ENCODE data around the gene CDC123. TPM values are rescaled to one million over a fixed set of nuclear protein-coding genes. Genes with fewer than 3 reads are reported as not detected.
"Not testable (repeated sequence)": the region's sequence is repeated elsewhere in the genome, so short reads cannot be mapped to it uniquely, and the experiment has no call there.

CDC123 gene
- total RNA-seq, 6 donors from 2014 or later, result 19.9 to 57.5 (median 42.6) TPM

DNA sequence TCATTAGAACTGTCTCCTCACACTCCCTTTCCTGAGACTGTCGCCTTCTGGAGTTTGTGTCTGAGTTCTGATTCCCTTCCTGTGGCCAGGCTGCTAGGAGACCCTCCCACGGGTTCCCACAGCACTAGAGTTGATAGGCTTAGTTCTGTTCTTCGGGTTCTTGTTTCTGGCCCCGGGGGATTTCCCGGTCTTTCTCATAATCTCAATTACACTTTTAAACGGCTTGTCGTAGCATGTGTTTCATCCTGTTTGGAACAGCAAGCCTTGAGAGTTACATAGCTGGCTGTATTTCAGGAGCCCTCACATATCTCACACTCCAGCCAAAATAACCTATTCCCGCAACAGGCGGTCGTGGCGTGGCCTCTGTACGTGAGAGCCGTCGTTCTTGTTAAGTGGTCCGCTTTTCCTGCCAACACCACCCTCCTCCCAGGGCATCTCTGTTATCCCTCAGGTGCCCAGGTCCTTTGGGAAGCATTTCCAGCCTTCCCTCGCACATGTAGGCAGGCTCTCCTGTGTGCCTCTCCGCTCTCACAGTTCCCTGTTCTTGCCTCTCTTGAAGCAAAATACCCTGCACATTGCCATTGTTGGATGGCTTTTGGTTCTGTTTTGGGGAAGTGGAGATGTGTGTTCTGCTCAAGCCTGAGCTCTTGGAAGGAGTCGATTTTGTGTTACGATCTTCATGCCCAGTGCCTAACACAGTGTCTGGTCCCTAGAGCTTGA is 46.0 kb downstream of the CDC123 start:
- 53 to 55% methylated on average over 19 of the region's 19 CpGs for WGBS, 2 donors
- peaks cover 10 to 64% (median 36%) of the 10 kb centered on the region in 4 donors for H3K36me3 ChIP-seq
- no peaks in the 10 kb centered on the region for H3K27me3 ChIP-seq
- H3K27ac ChIP-seq, result peak overlapping the region; percentile 65 to 76 (median 70)
- peaks cover 9 to 25% (median 16%) of the 10 kb centered on the region in 4 donors for H3K4me1 ChIP-seq
- DNase-seq (no peak), ATAC-seq (ENCODE audit: low FRiP score in 2 of 2) (peak in 1 of 2 donors; percentile 68)
- no peaks in the 10 kb centered on the region for H3K9me3 ChIP-seq
- no peak overlapping the region for H3K4me3 ChIP-seq
- TF ChIP-seq POLR2A (IDR thresholded peaks at IDR 0.05) (no peak), EP300 (IDR thresholded peaks at IDR 0.05) (no peak), POLR2AphosphoS5 (IDR thresholded peaks at IDR 0.05) (no peak)
- TF ChIP-seq, protein P1, sequence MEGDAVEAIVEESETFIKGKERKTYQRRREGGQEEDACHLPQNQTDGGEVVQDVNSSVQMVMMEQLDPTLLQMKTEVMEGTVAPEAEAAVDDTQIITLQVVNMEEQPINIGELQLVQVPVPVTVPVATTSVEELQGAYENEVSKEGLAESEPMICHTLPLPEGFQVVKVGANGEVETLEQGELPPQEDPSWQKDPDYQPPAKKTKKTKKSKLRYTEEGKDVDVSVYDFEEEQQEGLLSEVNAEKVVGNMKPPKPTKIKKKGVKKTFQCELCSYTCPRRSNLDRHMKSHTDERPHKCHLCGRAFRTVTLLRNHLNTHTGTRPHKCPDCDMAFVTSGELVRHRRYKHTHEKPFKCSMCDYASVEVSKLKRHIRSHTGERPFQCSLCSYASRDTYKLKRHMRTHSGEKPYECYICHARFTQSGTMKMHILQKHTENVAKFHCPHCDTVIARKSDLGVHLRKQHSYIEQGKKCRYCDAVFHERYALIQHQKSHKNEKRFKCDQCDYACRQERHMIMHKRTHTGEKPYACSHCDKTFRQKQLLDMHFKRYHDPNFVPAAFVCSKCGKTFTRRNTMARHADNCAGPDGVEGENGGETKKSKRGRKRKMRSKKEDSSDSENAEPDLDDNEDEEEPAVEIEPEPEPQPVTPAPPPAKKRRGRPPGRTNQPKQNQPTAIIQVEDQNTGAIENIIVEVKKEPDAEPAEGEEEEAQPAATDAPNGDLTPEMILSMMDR (IDR thresholded peaks at IDR 0.05), result no peak

GRCh38 chr10:12243864-12244620 is 48.1 kb downstream of the CDC123 start:
- DNase-seq (peak; percentile 53 to 59), ATAC-seq (ENCODE audit: low FRiP score in 2 of 2) (peak; percentile 43 to 53)
- H3K27me3 ChIP-seq, result no peaks in the 10 kb centered on the region
- H3K27ac ChIP-seq, result peak overlapping the region; percentile 41 to 80 (median 74)
- H3K4me1 ChIP-seq, result peaks cover 9 to 25% (median 16%) of the 10 kb centered on the region in 4 donors
- WGBS, 2 donors, result 81 to 92% methylated on average over 18 of the region's 18 CpGs
- H3K4me3 ChIP-seq, result no peak overlapping the region
- peaks cover 6 to 60% (median 39%) of the 10 kb centered on the region in 4 donors for H3K36me3 ChIP-seq
- TF ChIP-seq EP300 (IDR thresholded peaks at IDR 0.05) (no peak), POLR2A (IDR thresholded peaks at IDR 0.05) (no peak)
- TF ChIP-seq, protein P1 (IDR thresholded peaks at IDR 0.05), result no peak
- H3K9me3 ChIP-seq, result no peaks in the 10 kb centered on the region

- no peaks in the 10 kb centered on the region for H3K27me3 ChIP-seq
- H3K27ac ChIP-seq, result no peak overlapping the region
- ATAC-seq (ENCODE audit: low FRiP score in 2 of 2) (no peak), DNase-seq (peak in 1 of 2 donors; percentile 52)
- H3K4me1 ChIP-seq, result no peaks in the 10 kb centered on the region
- 91 to 97% methylated on average over 10 of the region's 10 CpGs for WGBS, 2 donors
- TF ChIP-seq POLR2AphosphoS5 (IDR thresholded peaks at IDR 0.05) (no peak), EP300 (IDR thresholded peaks at IDR 0.05) (no peak), POLR2A (IDR thresholded peaks at IDR 0.05) (no peak)
- TF ChIP-seq, protein P1 (IDR thresholded peaks at IDR 0.05), result no peak
- H3K9me3 ChIP-seq, result no peaks in the 10 kb centered on the region
- H3K4me3 ChIP-seq, result no peak overlapping the region
- H3K36me3 ChIP-seq, result peaks cover 0 to 57% (median 43%) of the 10 kb centered on the region in 4 donors
These were observed 54.2 kb downstream of the CDC123 start for GRCh38 chr10:12250181-12250580.

- not testable (repeated sequence) for H3K27me3 ChIP-seq; H3K9me3 ChIP-seq; H3K4me3 ChIP-seq; H3K4me1 ChIP-seq; ATAC-seq (ENCODE audit: low FRiP score in 2 of 2); DNase-seq; H3K27ac ChIP-seq
- WGBS, 2 donors, result 87 to 100% methylated on average over 5 of the region's 5 CpGs
- peaks cover 0 to 52% (median 39%) of the 10 kb centered on the region in 4 donors for H3K36me3 ChIP-seq
These were observed 54.7 kb downstream of the CDC123 start for GRCh38 chr10:12250702-12251101.

DNA sequence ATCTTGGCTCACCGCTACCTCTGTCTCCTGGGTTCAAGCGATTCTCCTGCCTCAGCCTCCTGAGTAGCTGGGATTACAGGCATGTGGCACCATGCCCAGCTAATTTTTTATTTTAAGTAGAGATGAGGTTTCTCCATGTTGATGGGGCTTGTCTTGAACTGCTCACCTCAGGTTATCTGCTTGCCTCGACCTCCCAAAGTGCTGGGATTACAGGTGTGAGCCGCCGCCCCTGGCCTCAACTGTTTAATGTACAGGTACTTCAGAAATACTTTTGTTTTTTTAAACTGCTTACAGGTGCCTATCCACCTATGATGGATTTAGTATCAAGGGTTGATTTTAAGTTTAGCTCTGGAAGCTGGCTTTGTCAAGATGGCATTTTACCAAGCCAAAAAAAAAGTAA is 55.6 kb downstream of the CDC123 start:
- WGBS, 2 donors, result 88 to 98% methylated on average over 5 of the region's 5 CpGs
- Histone ChIP-seq H3K27ac (no peak overlapping the region), H3K4me3 (no peak overlapping the region), H3K36me3 (peaks cover 0 to 44% (median 31%) of the 10 kb centered on the region in 4 donors), H3K9me3 (no peaks in the 10 kb centered on the region), H3K4me1 (no peaks in the 10 kb centered on the region), H3K27me3 (no peaks in the 10 kb centered on the region)
- no peak for TF ChIP-seq POLR2AphosphoS5 (IDR thresholded peaks at IDR 0.05)
- no peak for TF ChIP-seq POLR2A (IDR thresholded peaks at IDR 0.05)
- TF ChIP-seq EP300 (IDR thresholded peaks at IDR 0.05), result no peak
- TF ChIP-seq, protein P1 (IDR thresholded peaks at IDR 0.05), result no peak
- ATAC-seq (ENCODE audit: low FRiP score in 2 of 2) (no peak), DNase-seq (no peak)
